GM18909 (cell line): ENCODE data around the gene AFF1.

Source experiments
- ATAC-seq: cut with Tn5 transposase; IDR thresholded peaks from one replicate; pipeline ENCODE4 v1.9.1; 2021; ENCODE audit warnings: mild to moderate bottlenecking; ENCODE audit not compliant: unreplicated experiment, poor library complexity

AFF1 gene

DNA sequence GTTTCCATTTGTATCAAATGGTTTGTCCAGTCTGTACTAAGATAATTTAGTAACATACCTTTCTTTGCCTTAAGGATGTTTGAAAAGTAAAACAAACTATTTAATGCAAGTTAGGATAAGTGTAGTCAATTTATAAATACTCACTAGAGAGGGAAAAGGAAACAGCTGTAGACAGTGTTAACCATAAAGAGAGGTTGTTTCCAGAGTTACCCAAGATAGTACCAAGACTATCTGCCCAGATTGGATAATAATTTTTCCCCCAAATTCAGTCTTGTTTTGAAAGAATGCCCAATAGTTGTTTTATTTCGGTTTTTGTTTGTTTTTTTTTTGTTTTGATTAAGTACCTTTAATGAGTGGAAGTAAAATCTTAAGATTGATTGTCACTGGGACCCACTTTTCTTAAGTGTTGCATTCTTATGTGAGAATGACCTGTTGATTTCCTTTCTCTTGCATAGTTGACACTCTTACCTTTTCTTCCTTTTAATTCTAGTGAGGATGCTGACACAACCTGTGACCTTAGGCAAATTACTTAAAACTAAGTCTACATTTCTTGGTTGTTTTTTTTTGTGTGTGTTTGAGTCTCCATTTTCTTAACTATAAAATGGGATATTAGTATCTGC is 12.8 kb downstream of the AFF1 start:
- peak; percentile 53 for ATAC-seq

GRCh38 chr4:86948276-86948675 is 13.5 kb downstream of the AFF1 start:
- peak; percentile 39 for ATAC-seq

DNA sequence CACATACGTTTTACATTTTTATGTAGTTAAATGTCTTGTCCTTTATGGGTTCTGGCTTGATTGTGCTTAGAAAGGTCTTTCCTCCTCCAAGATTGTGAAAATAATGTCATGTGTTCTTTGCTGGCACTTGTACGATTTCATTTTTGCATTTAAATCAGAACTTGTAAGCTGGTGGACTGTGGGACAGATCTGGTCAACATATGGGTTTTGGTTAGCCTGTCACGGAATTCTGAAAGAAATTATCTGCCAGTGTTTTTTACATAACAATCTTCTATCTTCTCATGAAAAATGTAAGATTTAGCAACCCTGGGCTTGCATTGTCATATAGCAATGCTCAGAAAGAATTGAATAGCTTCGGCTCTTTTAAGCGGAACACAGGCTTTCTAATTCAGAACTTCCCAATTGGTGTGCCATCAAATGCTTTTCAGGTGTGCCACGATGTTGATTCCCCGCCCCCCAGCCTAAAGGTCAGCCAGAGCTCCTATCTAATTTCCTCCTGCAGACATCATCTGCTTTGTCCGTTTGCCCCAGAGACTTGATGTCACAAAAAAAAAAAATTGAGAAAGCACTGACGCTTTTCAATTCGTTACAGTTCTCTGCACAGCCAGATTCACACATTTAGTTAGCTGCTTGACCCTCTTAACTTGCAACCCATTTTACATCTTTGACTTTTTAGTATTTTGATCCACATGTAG is 16.2 kb downstream of the AFF1 start:
- no peak for ATAC-seq

- no peak for ATAC-seq
These were observed 21.2 kb downstream of the AFF1 start for GRCh38 chr4:86955888-86956451.

GRCh38 chr4:86957215-86957614 is 22.4 kb downstream of the AFF1 start:
- peak; percentile 29 for ATAC-seq

DNA sequence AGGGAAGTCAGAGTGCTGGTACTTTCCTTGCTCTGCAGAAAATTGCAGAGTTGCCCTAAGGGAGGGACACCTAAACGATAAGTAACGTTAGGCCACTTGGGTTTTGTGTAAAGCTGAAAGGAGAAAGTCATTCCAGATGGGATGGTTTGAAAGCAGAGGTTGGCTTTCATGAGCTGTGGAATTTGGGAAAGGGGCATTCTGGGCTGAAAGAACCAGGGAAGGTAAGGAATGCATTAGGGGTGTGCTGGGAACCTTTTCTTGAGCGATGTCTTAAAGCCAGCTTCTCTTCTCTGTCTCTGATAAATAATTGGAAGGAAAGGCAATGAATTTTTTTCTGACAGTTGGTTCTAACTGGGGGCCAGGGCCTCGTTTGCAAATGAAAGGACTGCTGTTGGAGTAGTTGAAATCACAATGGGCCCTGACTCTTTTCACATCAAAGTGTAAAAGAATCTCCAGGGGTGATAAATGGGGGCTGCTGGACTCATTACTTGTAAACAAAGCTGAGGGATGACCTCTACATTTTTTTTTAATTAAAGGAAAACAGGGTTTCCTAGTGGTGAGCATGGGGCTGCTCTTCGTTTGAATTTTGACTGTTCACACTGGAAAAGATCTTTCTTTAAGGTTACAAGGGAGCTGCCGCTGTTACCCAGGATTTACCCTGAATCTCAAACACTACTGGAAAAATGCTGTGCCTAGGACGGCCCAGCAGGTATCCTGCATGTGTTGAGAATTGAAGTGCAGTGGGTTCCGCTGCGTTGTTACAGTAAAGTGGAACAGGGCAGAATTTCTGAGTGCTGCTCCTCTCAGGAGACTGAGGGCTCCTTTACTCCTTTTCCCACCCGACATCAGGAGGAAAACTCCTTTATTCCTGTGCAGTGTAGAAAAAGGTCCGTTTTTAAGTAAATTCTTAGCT is 25.0 kb downstream of the AFF1 start:
- no peak for ATAC-seq

- ATAC-seq, result no peak
These were observed 25.7 kb downstream of the AFF1 start for GRCh38 chr4:86960557-86960961.

GRCh38 chr4:86961116-86961515 is 26.3 kb downstream of the AFF1 start:
- peak; percentile 18 for ATAC-seq

DNA sequence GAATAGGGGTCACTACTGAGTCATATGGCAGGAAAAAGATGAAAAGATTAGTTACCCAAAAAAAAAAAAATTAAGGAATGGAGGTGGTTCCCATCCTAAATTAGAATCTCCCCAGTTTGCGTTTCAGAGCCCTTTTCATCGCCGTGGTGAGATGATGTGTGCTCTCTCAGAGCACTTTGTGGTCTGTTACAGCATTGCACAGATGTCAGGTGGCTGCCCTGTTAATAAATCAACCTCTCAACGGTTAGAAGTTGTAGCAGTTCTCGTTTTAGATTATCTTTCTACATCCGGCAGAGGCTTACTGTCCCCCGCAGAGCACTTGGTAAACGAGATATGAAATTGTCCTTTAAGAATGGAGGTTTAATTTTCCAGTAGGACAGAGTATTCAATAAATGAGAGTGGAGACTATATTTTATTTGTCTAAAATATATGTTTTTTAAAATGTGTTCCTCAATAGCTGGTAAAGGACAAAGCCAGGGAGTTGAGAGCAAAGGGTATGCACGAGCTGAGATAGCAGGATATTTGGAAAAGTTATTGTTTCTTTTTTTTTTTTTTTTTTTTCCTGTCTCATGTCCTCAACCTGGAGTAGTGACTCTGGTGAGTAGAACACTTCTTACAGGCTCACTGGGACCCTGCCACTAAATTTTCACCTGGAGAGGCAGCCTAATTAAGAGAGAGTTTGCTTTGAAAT is 26.9 kb downstream of the AFF1 start:
- peak; percentile 93 for ATAC-seq

GRCh38 chr4:86963697-86964096 is 28.9 kb downstream of the AFF1 start:
- ATAC-seq, result no peak

- peak; percentile 50 for ATAC-seq
These were observed 30.5 kb downstream of the AFF1 start for GRCh38 chr4:86965019-86965976.

- peak; percentile 35 for ATAC-seq
These were observed 32.3 kb downstream of the AFF1 start for GRCh38 chr4:86967073-86967472.

GRCh38 chr4:86967798-86968197 is 33.0 kb downstream of the AFF1 start:
- ATAC-seq, result no peak

DNA sequence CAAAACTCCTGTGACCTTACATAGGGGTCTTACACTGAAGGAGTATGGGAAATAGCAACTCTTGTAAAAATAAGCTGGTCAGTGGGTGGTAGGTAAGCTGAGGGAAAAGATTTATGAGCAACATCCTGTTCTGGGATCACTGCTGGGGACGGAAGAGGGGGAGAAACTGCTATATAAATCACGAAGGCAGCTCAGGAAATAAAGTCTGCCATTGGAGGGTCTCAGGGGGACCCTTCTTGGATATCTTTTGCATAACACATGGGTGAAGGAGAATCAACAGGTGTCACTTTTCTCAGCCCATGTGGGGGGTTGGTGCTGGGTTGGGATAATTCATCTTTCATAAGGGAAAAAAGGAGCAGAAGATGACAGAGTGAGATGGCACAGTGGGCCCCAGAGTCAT is 33.7 kb downstream of the AFF1 start:
- ATAC-seq, result no peak

DNA sequence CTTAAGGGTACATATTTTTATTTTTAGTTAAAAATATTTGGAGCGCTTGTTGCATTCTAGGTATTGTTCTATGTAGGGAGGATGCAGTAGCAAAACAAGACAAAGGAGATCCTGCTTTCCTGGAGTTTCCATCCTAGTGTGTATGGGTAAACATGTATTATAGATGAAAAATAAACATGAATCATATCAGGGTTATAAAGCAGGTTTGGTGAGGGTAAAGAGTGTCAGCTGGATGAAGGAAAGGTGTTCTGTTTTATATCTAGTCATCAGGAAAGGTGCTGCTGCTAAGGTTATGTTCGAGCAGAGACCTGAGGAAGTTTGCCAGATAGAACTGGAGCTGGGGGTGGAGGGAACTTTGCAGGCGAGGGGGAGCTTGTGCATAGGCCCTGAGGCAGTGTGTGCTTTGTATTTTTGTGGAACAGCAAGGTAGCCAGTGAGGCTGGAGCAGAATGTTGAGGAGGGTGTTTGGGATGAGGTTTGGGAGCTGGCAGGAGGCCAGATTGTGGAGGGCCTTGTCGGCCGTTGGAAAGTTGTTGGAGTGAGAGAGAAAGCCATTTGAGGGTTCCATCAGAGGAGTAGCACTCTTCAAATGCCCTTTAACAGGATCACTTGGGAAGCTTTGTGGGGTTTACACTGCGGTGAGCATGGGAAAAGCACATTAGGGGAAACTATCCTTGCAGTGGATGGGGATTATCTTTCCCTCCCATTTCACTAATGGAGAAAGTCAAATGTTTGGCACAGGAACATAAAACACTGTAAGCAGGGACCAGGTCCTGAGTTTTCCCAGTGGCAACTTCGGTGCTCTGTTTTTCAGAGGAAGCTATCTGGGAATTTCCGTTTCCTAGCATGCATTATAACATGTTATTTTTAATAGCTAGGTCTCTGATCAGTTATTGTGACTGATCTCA is 35.9 kb downstream of the AFF1 start:
- ATAC-seq, result no peak

DNA sequence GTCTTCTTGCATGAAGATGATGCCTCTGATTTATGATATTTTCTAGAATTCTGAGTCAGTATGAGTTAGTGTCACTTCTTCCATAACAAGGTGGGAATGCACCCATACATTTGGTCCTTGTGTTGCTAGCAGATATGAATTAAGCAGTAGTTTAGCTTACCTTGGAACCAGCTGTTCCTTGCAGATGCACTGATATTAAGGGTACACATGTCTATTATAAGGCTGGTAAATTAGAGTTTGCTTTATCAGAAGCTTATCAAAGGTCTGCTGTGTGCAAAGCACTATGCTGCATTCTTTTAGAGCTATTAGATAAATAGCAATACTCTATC is 36.5 kb downstream of the AFF1 start:
- ATAC-seq, result no peak

DNA sequence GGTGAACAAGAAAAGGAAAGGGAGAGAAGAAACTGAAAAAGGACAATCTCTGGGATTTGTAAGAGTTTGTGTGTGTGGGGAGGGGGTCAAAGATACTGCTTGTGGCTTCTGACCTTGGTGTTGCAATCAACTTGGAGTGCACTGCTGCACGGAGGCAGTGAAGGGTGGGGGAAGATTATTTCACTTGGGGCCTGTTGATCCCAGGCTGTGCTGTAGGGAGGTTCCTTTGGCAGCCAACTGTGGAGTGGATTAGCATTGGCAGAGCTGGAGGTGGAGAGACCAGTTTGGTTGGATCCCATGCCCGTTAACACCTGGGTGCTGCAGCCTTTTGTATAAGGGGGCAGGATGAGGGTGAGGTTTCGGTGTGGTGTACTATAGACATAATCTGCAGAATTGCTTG is 38.2 kb downstream of the AFF1 start:
- ATAC-seq, result no peak

DNA sequence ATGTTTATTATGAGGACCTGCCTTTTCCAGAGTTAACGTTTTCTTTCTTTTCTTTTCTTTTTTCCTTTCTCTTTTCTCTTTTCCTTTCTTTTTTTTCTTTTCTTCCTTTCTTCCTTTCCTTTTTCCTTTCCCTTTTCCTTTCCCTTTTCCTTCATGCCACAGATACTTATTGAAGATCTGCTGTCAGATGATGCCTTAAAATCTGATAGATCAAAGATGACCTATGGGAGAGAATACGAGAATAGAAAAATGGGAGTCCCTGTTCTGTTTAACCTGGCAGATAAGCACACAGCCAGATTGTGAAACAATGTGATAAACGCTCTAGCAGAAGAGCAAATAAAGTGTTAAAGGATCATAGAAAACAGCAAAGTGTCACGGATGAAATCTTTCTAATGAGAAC is 38.9 kb downstream of the AFF1 start:
- no peak for ATAC-seq
